HCT116 (cell line): Measurements from ENCODE around the gene HSP90AB1. TPM values are rescaled to one million over a fixed set of nuclear protein-coding genes. Genes with fewer than 3 reads are reported as not detected.

ENCODE experiments used
- ATAC-seq: fragments of 200-7000 bp; cut with Tn5 transposase; 2 replicates; pipeline ENCODE4 v1.9.1; 2020; ENCODE audit warnings: mild to moderate bottlenecking, moderate library complexity
- BruUV-seq: library from RNA; stranded (reverse); fragments of 400-500 nt; replicated peaks from 2 replicates; lab custom pipeline; 2021; lab: Mats Ljungman, UMichigan
- CTCF ChIA-PET: fragments of 300-600 bp; sonication (Branson Sonifier 250); formaldehyde crosslinking; loops from one replicate; lab custom pipeline; 2021; ENCODE audit warnings: antibody characterized with exemption; lab: Charles Lee
- POLR2A ChIA-PET: fragments of 300-600, 350-600 bp; sonication (Branson Sonifier 250); formaldehyde crosslinking; loops from one replicate; lab custom pipeline; 2021; ENCODE audit warnings: antibody characterized with exemption; lab: Charles Lee
- RAD21 ChIA-PET, 2 experiments: fragments of 300-600 bp; sonication (Branson Sonifier 250); formaldehyde crosslinking; loops; one replicate each; lab custom pipeline; 2023; ENCODE audit warnings: low total read pairs in 2 of 2; ENCODE audit not compliant: uncharacterized antibody in 2 of 2, unreplicated experiment in 2 of 2, low non-redundant PET in 1 of 2; lab: Charles Lee
- DNase-seq: peaks from one replicate; pipeline ENCODE4 v3.0.0-alpha.2; 2010; ENCODE audit warnings: low read depth, low spot score
- H2AFZ ChIP-seq: fragments of 200-600 bp; shearing (Covaris generic), sonication (generic); 2 replicates; pipeline ENCODE4 v1.6.1; 2017; ENCODE audit warnings: low read depth, mixed run types, mixed read lengths, antibody characterized with exemption, low read length; ENCODE audit not compliant: poor library complexity, severe bottlenecking
- H3K27ac ChIP-seq: 2 replicates; pipeline ENCODE4 v1.5.1; 2012; ENCODE audit warnings: low read depth, low read length
- H3K27me3 ChIP-seq: fragments of 200-600 bp; sonication (generic); 2 replicates; pipeline ENCODE4 v1.6.1; 2016; ENCODE audit warnings: mixed run types, low read length, mixed read lengths; ENCODE audit not compliant: insufficient read depth
- H3K36me3 ChIP-seq, 2 experiments: fragments of 200-500 bp in 1 of 2; fragments of 200-600 bp in 1 of 2; sonication (Bioruptor generic) in 1 of 2; sonication (generic) in 1 of 2; 2 replicates each; pipeline versions ENCODE4 v1.5.1 to v1.6.1; 2014 to 2016; ENCODE audit warnings: low read length in 2 of 2, inconsistent platforms in 1 of 2, mixed read lengths in 1 of 2, mixed run types in 1 of 2; ENCODE audit not compliant: insufficient read depth in 2 of 2, control insufficient read depth in 1 of 2
- H3K4me1 ChIP-seq, 2 experiments: fragments of 200-600 bp in 1 of 2; sonication (generic) in 1 of 2; 2 replicates each; pipeline versions ENCODE4 v1.5.1 to v1.6.1; 2012 to 2017; ENCODE audit warnings: low read length in 2 of 2, inconsistent platforms in 1 of 2, mild to moderate bottlenecking in 1 of 2, mixed read lengths in 1 of 2, mixed run types in 1 of 2, moderate library complexity in 1 of 2; ENCODE audit not compliant: insufficient read depth in 2 of 2, control insufficient read depth in 1 of 2
- H3K4me2 ChIP-seq: fragments of 200-600 bp; sonication (generic); 2 replicates; pipeline ENCODE4 v1.6.1; 2017; ENCODE audit warnings: mixed run types, low read length, mixed read lengths
- H3K4me3 ChIP-seq, 2 experiments: fragments of 200-600 bp in 1 of 2; sonication (generic) in 1 of 2; replicated peaks in 1 of 2; 2 replicates each; pipeline ENCODE4 v1.5.1; 2011 to 2016; ENCODE audit warnings: low read length in 2 of 2, control low read depth in 1 of 2, low read depth in 1 of 2, mild to moderate bottlenecking in 1 of 2, mixed read lengths in 1 of 2, mixed run types in 1 of 2
- H3K79me2 ChIP-seq: fragments of 200-600 bp; sonication (generic); 2 replicates; pipeline ENCODE4 v1.6.1; 2017; ENCODE audit warnings: mild to moderate bottlenecking, mixed run types, low read length, moderate library complexity, mixed read lengths; ENCODE audit not compliant: insufficient read depth
- H3K9ac ChIP-seq: fragments of 200-600 bp; sonication (generic); 2 replicates; pipeline ENCODE4 v1.6.1; 2016; ENCODE audit warnings: low read length, mixed read lengths
- H3K9me2 ChIP-seq: fragments of 200-600 bp; sonication (generic), shearing (Covaris generic); 2 replicates; pipeline ENCODE4 v1.6.1; 2017; ENCODE audit warnings: mixed run types, mild to moderate bottlenecking, moderate library complexity; ENCODE audit not compliant: insufficient read depth
- H3K9me3 ChIP-seq, 2 experiments: fragments of 200-500 bp in 1 of 2; fragments of 200-600 bp in 1 of 2; sonication (Bioruptor generic) in 1 of 2; sonication (generic) in 1 of 2; 2 replicates each; pipeline ENCODE4 v1.6.1; 2014 to 2017; ENCODE audit warnings: low read length in 2 of 2, mixed read lengths in 2 of 2, inconsistent platforms in 1 of 2, low read depth in 1 of 2, mild to moderate bottlenecking in 1 of 2, mixed run types in 1 of 2, moderate library complexity in 1 of 2; ENCODE audit not compliant: control insufficient read depth in 1 of 2, insufficient read depth in 1 of 2
- H4K20me1 ChIP-seq: fragments of 200-600 bp; sonication (generic), shearing (Covaris generic); 2 replicates; pipeline ENCODE4 v1.6.1; 2017; ENCODE audit warnings: mixed run types, mild to moderate bottlenecking, moderate library complexity; ENCODE audit not compliant: insufficient read depth
- CBX3 ChIP-seq: IDR thresholded peaks from 2 replicates; pipeline ENCODE4 v1.6.1; 2012; ENCODE audit warnings: low read depth
- EGR1 ChIP-seq: IDR thresholded peaks from 2 replicates; pipeline ENCODE4 v1.6.1; 2012; ENCODE audit warnings: low read depth
- FOSL1 ChIP-seq: IDR thresholded peaks from 2 replicates; pipeline ENCODE4 v1.6.1; 2012; ENCODE audit warnings: low read depth
- JUND ChIP-seq: IDR thresholded peaks from 2 replicates; pipeline ENCODE4 v1.6.1; 2012
- YY1 ChIP-seq: IDR thresholded peaks from 2 replicates; pipeline ENCODE4 v1.6.1; 2011; ENCODE audit warnings: low read length, low read depth, moderate library complexity, mild to moderate bottlenecking; ENCODE audit not compliant: insufficient replicate concordance; ENCODE audit errors: extremely low read depth
- ZBTB33 ChIP-seq: IDR thresholded peaks from 2 replicates; pipeline ENCODE4 v1.6.1; 2011; ENCODE audit warnings: mild to moderate bottlenecking, low read length, moderate library complexity; ENCODE audit not compliant: insufficient replicate concordance; ENCODE audit errors: extremely low read depth
- ZFX ChIP-seq: fragments of 450-650 bp; IDR thresholded peaks from 2 replicates; pipeline ENCODE4 v1.6.1; 2017
- intact Hi-C: fragments of 100-400 bp; cut with micrococcal nuclease; formaldehyde crosslinking; loops from 2 replicates; pipeline ENCODE4 v1.10.0; 2022
- total RNA-seq: library from RNA; stranded (reverse); gene quantifications from one replicate; pipeline ENCODE4 v1.2.1, GENCODE V29; 2021; ENCODE audit not compliant: unreplicated experiment
- TF ChIP-seq, protein P1 (sequence below), 3 experiments: fragments of 200-600 bp in 1 of 3; sonication (generic) in 1 of 3; IDR thresholded peaks in 2 of 3; conservative IDR thresholded peaks in 1 of 3; 2 replicates each; pipeline ENCODE4 v1.5.1; 2012 to 2017; ENCODE audit warnings: low read depth in 2 of 3, low read length in 2 of 3, antibody characterized with exemption in 1 of 3, borderline replicate concordance in 1 of 3, control low read depth in 1 of 3, mild to moderate bottlenecking in 1 of 3, mixed read lengths in 1 of 3, mixed run types in 1 of 3, moderate library complexity in 1 of 3; ENCODE audit not compliant: insufficient read depth in 1 of 3

Gene HSP90AB1
- total RNA-seq, 1 experiment from 2014 or later: 2,554 TPM

- DNase-seq: no peak
- Histone ChIP-seq H3K9me2 (no peaks in the 10 kb centered on the region), H3K4me2 (no peak overlapping the region), H3K27ac (no peak overlapping the region), H3K27me3 (no peaks in the 10 kb centered on the region; the same call in 1 of the 2 replicates), H3K9ac (no peak overlapping the region), H3K9me3 (no peaks in the 10 kb centered on the region), H4K20me1 (no peaks in the 10 kb centered on the region), H3K79me2 (no peaks in the 10 kb centered on the region), H3K36me3 (no peaks in the 10 kb centered on the region), H3K4me1 (peaks cover 6 to 12% of the 10 kb centered on the region in 2 experiments)
- ChIA-PET CTCF (interaction anchor here (1.8 kb wide), 1 partner anchor 9 kb away, joined by 6 read pairs; no protein-coding TSS in a partner anchor), POLR2A (no interaction called here), RAD21 (no interaction called here)
- ATAC-seq: no peak
- intact Hi-C loops: no loop called here
- BruUV-seq: no TSS peak
- TF ChIP-seq JUND: no peak
- no peak for TF ChIP-seq FOSL1
- TF ChIP-seq ZBTB33: no peak
- no peak for TF ChIP-seq EGR1
- TF ChIP-seq, protein P1, sequence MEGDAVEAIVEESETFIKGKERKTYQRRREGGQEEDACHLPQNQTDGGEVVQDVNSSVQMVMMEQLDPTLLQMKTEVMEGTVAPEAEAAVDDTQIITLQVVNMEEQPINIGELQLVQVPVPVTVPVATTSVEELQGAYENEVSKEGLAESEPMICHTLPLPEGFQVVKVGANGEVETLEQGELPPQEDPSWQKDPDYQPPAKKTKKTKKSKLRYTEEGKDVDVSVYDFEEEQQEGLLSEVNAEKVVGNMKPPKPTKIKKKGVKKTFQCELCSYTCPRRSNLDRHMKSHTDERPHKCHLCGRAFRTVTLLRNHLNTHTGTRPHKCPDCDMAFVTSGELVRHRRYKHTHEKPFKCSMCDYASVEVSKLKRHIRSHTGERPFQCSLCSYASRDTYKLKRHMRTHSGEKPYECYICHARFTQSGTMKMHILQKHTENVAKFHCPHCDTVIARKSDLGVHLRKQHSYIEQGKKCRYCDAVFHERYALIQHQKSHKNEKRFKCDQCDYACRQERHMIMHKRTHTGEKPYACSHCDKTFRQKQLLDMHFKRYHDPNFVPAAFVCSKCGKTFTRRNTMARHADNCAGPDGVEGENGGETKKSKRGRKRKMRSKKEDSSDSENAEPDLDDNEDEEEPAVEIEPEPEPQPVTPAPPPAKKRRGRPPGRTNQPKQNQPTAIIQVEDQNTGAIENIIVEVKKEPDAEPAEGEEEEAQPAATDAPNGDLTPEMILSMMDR (IDR thresholded peaks at IDR 0.05 in 2 of 3, conservative IDR thresholded peaks at IDR 0.05 in 1 of 3; ENCODE audit: borderline replicate concordance in 1 of 3, insufficient read depth in 1 of 3, low read depth in 2 of 3, low read length in 2 of 3): no peak
- no peak for TF ChIP-seq ZFX
- TF ChIP-seq CBX3: no peak
- no peak for TF ChIP-seq YY1
- TF ChIP-seq, all 23 proteins: peak for 0
- no peak overlapping the region for H3K4me3 ChIP-seq
- no peak overlapping the region for H2AFZ ChIP-seq
These were observed 30.1 kb downstream of the HSP90AB1 start for GRCh38 chr6:44276667-44277640.
